Fibroblast of lung (primary cell): ENCODE results near the gene FNDC11. TPM values are rescaled to one million over a fixed set of nuclear protein-coding genes. Genes with fewer than 3 reads are reported as not detected.
"Not testable (repeated sequence)": the region's sequence is repeated elsewhere in the genome, so short reads cannot be mapped to it uniquely, and the experiment has no call there.

Experiments used
- DNase-seq, 2 donors: peaks; one replicate each; pipeline versions ENCODE4 v3.0.0 to v3.0.0-alpha.2; 2010; ENCODE audit warnings: low read depth in 2 of 2
- H2AFZ ChIP-seq: 2 replicates; pipeline ENCODE4 v1.5.1; 2012; ENCODE audit warnings: low read length, control low read depth, inconsistent platforms
- H3K27ac ChIP-seq: 2 replicates; pipeline ENCODE4 v1.5.1; 2011; ENCODE audit warnings: low read length, control low read depth; ENCODE audit not compliant: insufficient read depth
- H3K27me3 ChIP-seq: 2 replicates; pipeline ENCODE4 v1.5.1; 2011; ENCODE audit warnings: mild to moderate bottlenecking, low read length; ENCODE audit not compliant: control insufficient read depth, insufficient read depth
- H3K36me3 ChIP-seq: 2 replicates; pipeline ENCODE4 v1.5.1; 2011; ENCODE audit warnings: low read length; ENCODE audit not compliant: control insufficient read depth, insufficient read depth
- H3K4me1 ChIP-seq: 2 replicates; pipeline ENCODE4 v1.5.1; 2011; ENCODE audit warnings: low read length; ENCODE audit not compliant: control insufficient read depth, insufficient read depth; ENCODE audit errors: extremely low read depth
- H3K4me2 ChIP-seq: 2 replicates; pipeline ENCODE4 v1.5.1; 2011; ENCODE audit warnings: low read length, control low read depth; ENCODE audit not compliant: insufficient read depth; ENCODE audit errors: extremely low read depth
- H3K4me3 ChIP-seq, 4 experiments: fragments of 200-600 bp in 1 of 4; sonication (generic) in 1 of 4; replicated peaks in 1 of 4; 2 replicates each; pipeline ENCODE4 v1.5.1; 2011 to 2016; ENCODE audit warnings: low read length in 4 of 4, low read depth in 3 of 4, mild to moderate bottlenecking in 3 of 4, control low read depth in 2 of 4, inconsistent platforms in 1 of 4, mixed read lengths in 1 of 4; ENCODE audit not compliant: insufficient read depth in 1 of 4; ENCODE audit errors: control extremely low read depth in 1 of 4
- H3K79me2 ChIP-seq: 2 replicates; pipeline ENCODE4 v1.5.1; 2012; ENCODE audit warnings: mild to moderate bottlenecking, low read length, inconsistent platforms; ENCODE audit not compliant: control insufficient read depth, insufficient read depth
- H3K9ac ChIP-seq: 2 replicates; pipeline ENCODE4 v1.5.1; 2011; ENCODE audit warnings: mild to moderate bottlenecking, low read length, control low read depth; ENCODE audit not compliant: insufficient read depth
- H3K9me3 ChIP-seq: 2 replicates; pipeline ENCODE4 v1.5.1; 2012; ENCODE audit warnings: low read depth, low read length; ENCODE audit not compliant: control insufficient read depth, insufficient read depth
- H4K20me1 ChIP-seq: 2 replicates; pipeline ENCODE4 v1.5.1; 2011; ENCODE audit warnings: low read length; ENCODE audit not compliant: control insufficient read depth, insufficient read depth; ENCODE audit errors: extremely low read depth
- CTCF ChIP-seq, 2 donors: IDR thresholded peaks in 1 of 2; conservative IDR thresholded peaks in 1 of 2; 1 replicate in 1 of 2; 2 replicates in 1 of 2; pipeline ENCODE4 v1.5.1; 2011 to 2012; ENCODE audit warnings: low read length in 2 of 2, control low read depth in 1 of 2, inconsistent platforms in 1 of 2, low read depth in 1 of 2, mild to moderate bottlenecking in 1 of 2
- EZH2 ChIP-seq: IDR thresholded peaks from 2 replicates; pipeline ENCODE4 v1.5.1; 2012; ENCODE audit warnings: low read length, control low read depth, mild to moderate bottlenecking; ENCODE audit errors: missing control alignments
- polyA plus RNA-seq, 2 donors: library from polyadenylated mRNA; depleted of rRNA in 1 of 2; stranded (reverse) in 1 of 2; unstranded in 1 of 2; fragments of >200 nt; gene quantifications; 2 replicates each; pipeline ENCODE4 v1.2.1, GENCODE V29; 2011 to 2012; ENCODE audit warnings: missing spikeins in 1 of 2
- total RNA-seq: library from RNA; depleted of rRNA; stranded (reverse); fragments of >200 nt; gene quantifications from 2 replicates; pipeline ENCODE4 v1.2.1, GENCODE V29; 2014

FNDC11 gene
- total and polyA plus RNA-seq, 2 donors (not counting 1 experiment from before 2014, with no cell fraction given), result 0.22 to 1.7 TPM

GRCh38 chr20:63509088-63509564, 44.8 kb upstream of the FNDC11 start:
- Histone ChIP-seq H3K4me3 (no peak overlapping the region), H3K9ac (no peak overlapping the region), H3K27me3 (peaks cover 2% of the 10 kb centered on the region), H3K4me1 (no peaks in the 10 kb centered on the region), H2AFZ (no peak overlapping the region), H4K20me1 (no peaks in the 10 kb centered on the region), H3K79me2 (no peaks in the 10 kb centered on the region), H3K27ac (no peak overlapping the region), H3K36me3 (no peaks in the 10 kb centered on the region), H3K4me2 (no peak overlapping the region), H3K9me3 (no peaks in the 10 kb centered on the region)
- no peak for TF ChIP-seq EZH2
- no peak for TF ChIP-seq CTCF (conservative IDR thresholded peaks at IDR 0.05 in 1 of 2, IDR thresholded peaks at IDR 0.05 in 1 of 2; ENCODE audit: low read depth in 1 of 2, low read length in 2 of 2)
- DNase-seq, result no peak

GRCh38 chr20:63513207-63513606, 40.8 kb upstream of the FNDC11 start:
- DNase-seq, result no peak
- Histone ChIP-seq H3K27me3 (no peaks in the 10 kb centered on the region), H3K4me3 (no peak overlapping the region), H3K9ac (no peak overlapping the region), H3K4me2 (no peak overlapping the region), H3K36me3 (no peaks in the 10 kb centered on the region), H3K27ac (no peak overlapping the region), H3K9me3 (no peaks in the 10 kb centered on the region), H3K4me1 (no peaks in the 10 kb centered on the region), H3K79me2 (no peaks in the 10 kb centered on the region), H4K20me1 (no peaks in the 10 kb centered on the region), H2AFZ (no peak overlapping the region)
- TF ChIP-seq EZH2 (no peak), CTCF (conservative IDR thresholded peaks at IDR 0.05 in 1 of 2, IDR thresholded peaks at IDR 0.05 in 1 of 2; ENCODE audit: low read depth in 1 of 2, low read length in 2 of 2) (no peak)

- not testable (repeated sequence) for H3K79me2 ChIP-seq, H3K4me3 ChIP-seq, H3K4me1 ChIP-seq, H3K9me3 ChIP-seq, H3K4me2 ChIP-seq, H3K27me3 ChIP-seq, H2AFZ ChIP-seq, H3K36me3 ChIP-seq, H4K20me1 ChIP-seq, H3K9ac ChIP-seq, DNase-seq, H3K27ac ChIP-seq
Measured at GRCh38 chr20:63514520-63514919, 39.4 kb upstream of the FNDC11 start.
